ENCODE results near the gene FOSB.
A peak's percentile ranks its signal among the peaks of the same experiment; 100 is the strongest.

The FOSB gene

DNA sequence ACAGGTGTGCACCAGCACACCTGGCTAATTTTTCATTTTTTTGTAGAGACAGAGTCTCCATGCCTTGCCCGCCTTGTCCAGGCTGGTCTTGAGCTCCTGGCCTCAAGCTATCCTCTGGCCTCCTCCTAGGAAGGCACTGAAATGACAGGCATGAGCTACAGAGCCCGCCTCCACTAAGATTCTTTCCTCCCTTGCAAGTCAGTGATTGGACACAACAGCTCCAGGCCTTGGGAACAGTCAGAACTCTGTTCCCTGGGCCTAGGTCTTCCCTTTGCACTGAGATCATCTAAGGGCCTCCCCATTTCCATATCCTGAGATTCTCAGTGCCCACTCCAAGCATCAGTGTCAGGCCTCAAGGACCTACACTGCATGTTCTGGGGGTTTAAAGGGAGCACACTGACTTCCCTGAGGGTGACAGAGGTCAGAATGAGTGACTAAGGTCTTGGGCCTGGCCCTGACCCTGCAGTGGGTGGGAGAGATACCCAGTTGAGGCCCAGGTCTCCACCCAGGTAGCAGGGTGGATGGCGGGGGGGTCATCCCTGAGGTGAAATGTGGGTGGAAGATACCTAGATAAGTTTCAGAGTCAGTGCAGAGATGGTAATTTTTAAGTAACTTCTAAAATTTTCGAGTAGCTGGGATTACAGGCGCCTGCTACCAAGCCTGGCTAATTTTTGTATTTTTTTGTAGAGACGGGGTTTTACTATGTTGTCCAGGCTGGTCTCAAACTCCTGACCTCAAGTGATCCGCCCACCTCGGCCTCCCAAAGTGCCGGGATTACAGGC is 26.7 kb upstream of the FOSB start:
- TF ChIP-seq NFIC (IDR thresholded peaks at IDR 0.05) = no peak
- no peak for TF ChIP-seq ZBTB7A (IDR thresholded peaks at IDR 0.05; ENCODE audit: low read depth)
- TF ChIP-seq YY1 (IDR thresholded peaks at IDR 0.05; ENCODE audit: low read depth) = no peak
- TF ChIP-seq, protein P1, sequence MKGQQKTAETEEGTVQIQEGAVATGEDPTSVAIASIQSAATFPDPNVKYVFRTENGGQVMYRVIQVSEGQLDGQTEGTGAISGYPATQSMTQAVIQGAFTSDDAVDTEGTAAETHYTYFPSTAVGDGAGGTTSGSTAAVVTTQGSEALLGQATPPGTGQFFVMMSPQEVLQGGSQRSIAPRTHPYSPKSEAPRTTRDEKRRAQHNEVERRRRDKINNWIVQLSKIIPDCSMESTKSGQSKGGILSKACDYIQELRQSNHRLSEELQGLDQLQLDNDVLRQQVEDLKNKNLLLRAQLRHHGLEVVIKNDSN (IDR thresholded peaks at IDR 0.05) = no peak
- TF ChIP-seq, protein P2, sequence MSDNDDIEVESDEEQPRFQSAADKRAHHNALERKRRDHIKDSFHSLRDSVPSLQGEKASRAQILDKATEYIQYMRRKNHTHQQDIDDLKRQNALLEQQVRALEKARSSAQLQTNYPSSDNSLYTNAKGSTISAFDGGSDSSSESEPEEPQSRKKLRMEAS (IDR thresholded peaks at IDR 0.05) = no peak
- no peak for TF ChIP-seq EGR1 (IDR thresholded peaks at IDR 0.05)
- TF ChIP-seq TCF12 (IDR thresholded peaks at IDR 0.05; ENCODE audit: low read depth) = no peak
- TF ChIP-seq RAD21 (IDR thresholded peaks at IDR 0.05; ENCODE audit: low read depth) = no peak
- TF ChIP-seq TAF1 (IDR thresholded peaks at IDR 0.05; ENCODE audit: low read depth) = no peak
- no peak for TF ChIP-seq FOXM1 (IDR thresholded peaks at IDR 0.05; ENCODE audit: borderline replicate concordance, low read depth)
- no peak for TF ChIP-seq EP300 (IDR thresholded peaks at IDR 0.05; ENCODE audit: borderline replicate concordance)
- no peak for TF ChIP-seq CEBPB (IDR thresholded peaks at IDR 0.05)
- no peak for TF ChIP-seq TEAD4 (IDR thresholded peaks at IDR 0.05)
- no peak for TF ChIP-seq CREB1 (IDR thresholded peaks at IDR 0.05; ENCODE audit: low read depth)
- TF ChIP-seq, protein P3, sequence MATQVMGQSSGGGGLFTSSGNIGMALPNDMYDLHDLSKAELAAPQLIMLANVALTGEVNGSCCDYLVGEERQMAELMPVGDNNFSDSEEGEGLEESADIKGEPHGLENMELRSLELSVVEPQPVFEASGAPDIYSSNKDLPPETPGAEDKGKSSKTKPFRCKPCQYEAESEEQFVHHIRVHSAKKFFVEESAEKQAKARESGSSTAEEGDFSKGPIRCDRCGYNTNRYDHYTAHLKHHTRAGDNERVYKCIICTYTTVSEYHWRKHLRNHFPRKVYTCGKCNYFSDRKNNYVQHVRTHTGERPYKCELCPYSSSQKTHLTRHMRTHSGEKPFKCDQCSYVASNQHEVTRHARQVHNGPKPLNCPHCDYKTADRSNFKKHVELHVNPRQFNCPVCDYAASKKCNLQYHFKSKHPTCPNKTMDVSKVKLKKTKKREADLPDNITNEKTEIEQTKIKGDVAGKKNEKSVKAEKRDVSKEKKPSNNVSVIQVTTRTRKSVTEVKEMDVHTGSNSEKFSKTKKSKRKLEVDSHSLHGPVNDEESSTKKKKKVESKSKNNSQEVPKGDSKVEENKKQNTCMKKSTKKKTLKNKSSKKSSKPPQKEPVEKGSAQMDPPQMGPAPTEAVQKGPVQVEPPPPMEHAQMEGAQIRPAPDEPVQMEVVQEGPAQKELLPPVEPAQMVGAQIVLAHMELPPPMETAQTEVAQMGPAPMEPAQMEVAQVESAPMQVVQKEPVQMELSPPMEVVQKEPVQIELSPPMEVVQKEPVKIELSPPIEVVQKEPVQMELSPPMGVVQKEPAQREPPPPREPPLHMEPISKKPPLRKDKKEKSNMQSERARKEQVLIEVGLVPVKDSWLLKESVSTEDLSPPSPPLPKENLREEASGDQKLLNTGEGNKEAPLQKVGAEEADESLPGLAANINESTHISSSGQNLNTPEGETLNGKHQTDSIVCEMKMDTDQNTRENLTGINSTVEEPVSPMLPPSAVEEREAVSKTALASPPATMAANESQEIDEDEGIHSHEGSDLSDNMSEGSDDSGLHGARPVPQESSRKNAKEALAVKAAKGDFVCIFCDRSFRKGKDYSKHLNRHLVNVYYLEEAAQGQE (IDR thresholded peaks at IDR 0.05; ENCODE audit: low read depth) = no peak

DNA sequence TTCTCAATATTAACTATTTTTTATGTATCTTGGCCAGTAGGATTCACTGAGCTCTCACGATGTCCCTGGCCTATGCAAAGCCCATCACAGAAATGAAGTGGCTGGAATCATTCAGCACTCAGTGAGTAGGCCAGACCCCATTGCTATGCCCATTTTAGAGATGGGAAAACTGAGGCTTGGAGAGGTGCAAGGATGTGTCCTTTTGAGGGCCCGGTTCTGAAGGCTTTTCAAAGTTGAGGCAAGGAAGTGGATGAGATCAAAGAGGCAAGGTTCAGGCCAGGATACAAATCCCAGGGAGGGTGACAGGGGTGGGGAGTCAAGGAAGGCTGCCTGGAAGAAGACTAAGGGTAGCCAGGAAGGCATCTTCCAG is 25.4 kb upstream of the FOSB start:
- TF ChIP-seq TCF12 (IDR thresholded peaks at IDR 0.05; ENCODE audit: low read depth) (no peak), ZBTB7A (IDR thresholded peaks at IDR 0.05; ENCODE audit: low read depth) (no peak), NFIC (IDR thresholded peaks at IDR 0.05) (no peak), FOXM1 (IDR thresholded peaks at IDR 0.05; ENCODE audit: borderline replicate concordance, low read depth) (no peak), EGR1 (IDR thresholded peaks at IDR 0.05) (no peak), CEBPB (IDR thresholded peaks at IDR 0.05) (no peak)
- TF ChIP-seq, protein P2 (IDR thresholded peaks at IDR 0.05) = no peak

DNA sequence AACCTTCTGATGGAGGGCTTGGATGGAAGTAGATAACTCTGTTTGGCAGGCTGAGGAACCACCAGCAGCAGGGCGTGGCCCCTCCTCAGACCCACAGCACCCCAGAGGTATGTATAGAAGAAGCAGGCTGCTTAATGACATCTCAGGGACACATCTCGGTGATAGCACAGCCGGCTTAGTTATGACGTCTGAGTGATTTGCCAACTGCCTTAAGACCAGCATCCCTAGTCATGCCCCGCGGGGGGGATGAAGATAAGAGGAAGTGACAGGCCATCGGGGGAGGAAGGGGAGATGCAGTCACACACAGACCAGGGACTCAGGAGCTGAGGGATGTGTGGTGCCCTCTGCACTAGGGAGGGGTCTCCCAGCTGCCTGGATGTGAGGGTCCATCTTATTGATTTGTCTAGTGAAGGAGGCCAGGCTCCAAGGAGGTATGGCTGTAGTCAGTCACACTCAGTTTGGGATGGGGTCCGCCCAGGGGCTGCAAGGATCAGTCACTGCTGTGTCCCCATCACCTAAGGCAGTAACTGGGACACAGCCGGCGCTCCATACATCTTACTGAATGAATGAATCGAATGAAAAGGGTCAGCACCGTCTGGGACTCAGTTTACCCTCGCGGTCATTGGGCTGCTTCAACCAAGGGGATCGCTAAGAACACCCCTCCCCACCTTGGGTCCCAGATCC is 24.9 kb upstream of the FOSB start:
- TF ChIP-seq, protein P2 (IDR thresholded peaks at IDR 0.05) = no peak
- TF ChIP-seq EP300 (IDR thresholded peaks at IDR 0.05; ENCODE audit: borderline replicate concordance) (no peak), NFIC (IDR thresholded peaks at IDR 0.05) (no peak), EGR1 (IDR thresholded peaks at IDR 0.05) (no peak)
- TF ChIP-seq, protein P3 (IDR thresholded peaks at IDR 0.05; ENCODE audit: low read depth) = no peak

DNA sequence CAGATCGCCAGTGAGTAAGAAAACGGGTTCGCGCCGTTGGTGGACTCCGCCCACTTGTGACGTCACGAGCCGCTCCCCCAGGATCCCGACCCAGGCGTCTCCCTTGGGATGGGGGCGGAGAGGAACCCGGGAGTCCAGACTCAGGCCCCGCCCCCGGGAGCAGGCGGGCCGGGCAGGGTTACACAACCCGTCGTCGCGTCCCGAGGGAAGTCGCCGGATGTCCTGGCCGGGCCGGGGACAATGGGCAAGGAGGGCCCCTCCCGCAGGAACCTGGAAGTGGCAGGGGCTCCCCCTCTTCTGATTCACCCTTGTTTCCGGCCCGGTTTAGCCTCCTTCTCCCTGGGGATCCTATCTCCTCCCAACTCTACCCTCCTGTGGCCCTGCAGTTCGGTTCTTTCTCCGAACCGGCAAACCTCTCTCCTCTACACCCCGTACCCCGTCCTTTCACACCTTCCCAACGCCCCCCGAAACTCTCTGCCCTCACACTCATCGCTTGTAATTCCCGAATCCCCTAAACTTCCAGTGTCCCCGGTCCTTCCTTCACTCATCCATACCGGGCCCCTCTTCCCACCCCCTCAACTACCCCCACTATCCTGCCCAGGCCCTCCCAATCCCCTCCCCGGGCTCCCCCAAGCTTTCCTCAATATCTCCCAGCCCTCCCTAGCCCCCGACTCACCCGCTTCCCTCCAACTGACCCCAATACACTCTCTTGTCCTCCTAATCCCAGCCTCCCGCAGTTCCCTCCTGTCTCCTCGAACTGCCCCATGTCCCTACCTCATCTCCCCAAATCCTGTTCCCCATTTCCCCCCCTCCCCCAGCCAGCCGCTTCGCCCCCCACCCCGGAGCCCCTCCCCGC is 24.1 kb upstream of the FOSB start:
- TF ChIP-seq TCF12 (IDR thresholded peaks at IDR 0.05; ENCODE audit: low read depth) (peak; percentile 46), NFIC (IDR thresholded peaks at IDR 0.05) (no peak), CEBPB (IDR thresholded peaks at IDR 0.05) (peak; percentile 87), ZBTB7A (IDR thresholded peaks at IDR 0.05; ENCODE audit: low read depth) (no peak), CREB1 (IDR thresholded peaks at IDR 0.05; ENCODE audit: low read depth) (peak; percentile 58), EGR1 (IDR thresholded peaks at IDR 0.05) (no peak), TAF1 (IDR thresholded peaks at IDR 0.05; ENCODE audit: low read depth) (no peak; the same call in 1 of the 2 replicates), TEAD4 (IDR thresholded peaks at IDR 0.05) (no peak), EP300 (IDR thresholded peaks at IDR 0.05; ENCODE audit: borderline replicate concordance) (no peak), RAD21 (IDR thresholded peaks at IDR 0.05; ENCODE audit: low read depth) (no peak), YY1 (IDR thresholded peaks at IDR 0.05; ENCODE audit: low read depth) (no peak), FOXM1 (IDR thresholded peaks at IDR 0.05; ENCODE audit: borderline replicate concordance, low read depth) (no peak)
- TF ChIP-seq, protein P3 (IDR thresholded peaks at IDR 0.05; ENCODE audit: low read depth) = no peak
- TF ChIP-seq, protein P2 (IDR thresholded peaks at IDR 0.05) = peak; percentile 49; the same call in 1 of the 2 replicates
- TF ChIP-seq, protein P1 (IDR thresholded peaks at IDR 0.05) = 0 out of 2 replicates have a peak, but pooled peaks have one; percentile 14
